Right lobe of liver (tissue), 6 donors: Measurements from ENCODE around the gene PRKCQ. TPM values are rescaled to one million over a fixed set of nuclear protein-coding genes. Genes with fewer than 3 reads are reported as not detected.

Experiments used
- ATAC-seq, 4 donors: fragments of 200-7000 bp; cut with Tn5 transposase; one replicate each; pipeline ENCODE4 v1.9.1; 2020; ENCODE audit warnings: mild to moderate bottlenecking in 4 of 4, moderate library complexity in 4 of 4
- DNase-seq, 3 donors: peaks; one replicate each; pipeline ENCODE4 v3.0.0-alpha.2; 2020
- H3K27ac ChIP-seq, 3 donors: fragments of 200-600 bp; one replicate each; pipeline ENCODE4 v1.8.0; 2022
- H3K27me3 ChIP-seq, 2 donors: fragments of 200-600 bp; one replicate each; pipeline ENCODE4 v1.8.0; 2022
- H3K36me3 ChIP-seq, 4 donors: fragments of 200-600 bp; sonication (generic) in 1 of 4; one replicate each; pipeline versions ENCODE4 v1.5.1 to v1.8.0; 2017 to 2022; ENCODE audit warnings: control low read depth in 1 of 4
- H3K4me1 ChIP-seq, 4 donors: fragments of 200-600 bp; sonication (generic) in 1 of 4; one replicate each; pipeline versions ENCODE4 v1.5.1 to v1.8.0; 2017 to 2022; ENCODE audit warnings: control low read depth in 1 of 4
- H3K4me3 ChIP-seq, 3 donors: fragments of 200-600 bp; one replicate each; pipeline ENCODE4 v1.8.0; 2022
- H3K9me3 ChIP-seq, 4 donors: fragments of 200-600 bp; sonication (generic) in 1 of 4; one replicate each; pipeline versions ENCODE4 v1.5.1 to v1.8.0; 2017 to 2022; ENCODE audit warnings: control low read depth in 1 of 4
- POLR2A ChIP-seq: fragments of 450-650 bp; IDR thresholded peaks from one replicate; pipeline ENCODE4 v1.6.1; 2017; ENCODE audit warnings: antibody characterized with exemption, mild to moderate bottlenecking
- WGBS: methylation state at CpG from one replicate; pipeline ENCODE4 v1.1.6; 2018; ENCODE audit warnings: low coverage, low lambda C conversion rate; ENCODE audit not compliant: insufficient coverage; ENCODE audit errors: missing lambda C conversion rate; 5-methylcytosine and 5-hydroxymethylcytosine counted together
- intact Hi-C, 2 donors: fragments of 100-400 bp; cut with DNase I; formaldehyde crosslinking; loops; one replicate each; pipeline versions ENCODE4 v1.11.2 to v1.14.1; 2022
- total RNA-seq, 6 experiments: library from RNA; depleted of rRNA in 2 of 6; stranded (reverse); fragments of >200 nt in 2 of 6; fragmentation: NEBNext Ultra II Directional in 3 of 6; extraction: Animal tissue kit (Norgen Biotek cat#: 25700) in 3 of 6; gene quantifications; one replicate each; pipeline versions ENCODE4 v1.1.0 to v1.2.4, GENCODE V29; 2016 to 2023
- TF ChIP-seq, protein P1 (sequence below), 4 donors: fragments of 200-600 bp in 3 of 4; fragments of 450-650 bp in 1 of 4; IDR thresholded peaks; one replicate each; pipeline versions ENCODE4 v1.5.1 to v1.8.0; 2016 to 2022; ENCODE audit warnings: antibody characterized with exemption in 4 of 4, mild to moderate bottlenecking in 2 of 4
- donor health status: DM: no; HTN: yes; CAD: no.
- donor health status: DM: no; HTN: no; CAD: no.
- donor health status: DM: no; HTN: no; CAD: no.
- donor health status: DM: no; HTN: yes; CAD: no.
- donor health status: DM: no; HTN: yes; CAD: no.

Gene PRKCQ
- total RNA-seq, 6 experiments from 2014 or later: 0.12 to 0.60 (median 0.16) TPM

DNA sequence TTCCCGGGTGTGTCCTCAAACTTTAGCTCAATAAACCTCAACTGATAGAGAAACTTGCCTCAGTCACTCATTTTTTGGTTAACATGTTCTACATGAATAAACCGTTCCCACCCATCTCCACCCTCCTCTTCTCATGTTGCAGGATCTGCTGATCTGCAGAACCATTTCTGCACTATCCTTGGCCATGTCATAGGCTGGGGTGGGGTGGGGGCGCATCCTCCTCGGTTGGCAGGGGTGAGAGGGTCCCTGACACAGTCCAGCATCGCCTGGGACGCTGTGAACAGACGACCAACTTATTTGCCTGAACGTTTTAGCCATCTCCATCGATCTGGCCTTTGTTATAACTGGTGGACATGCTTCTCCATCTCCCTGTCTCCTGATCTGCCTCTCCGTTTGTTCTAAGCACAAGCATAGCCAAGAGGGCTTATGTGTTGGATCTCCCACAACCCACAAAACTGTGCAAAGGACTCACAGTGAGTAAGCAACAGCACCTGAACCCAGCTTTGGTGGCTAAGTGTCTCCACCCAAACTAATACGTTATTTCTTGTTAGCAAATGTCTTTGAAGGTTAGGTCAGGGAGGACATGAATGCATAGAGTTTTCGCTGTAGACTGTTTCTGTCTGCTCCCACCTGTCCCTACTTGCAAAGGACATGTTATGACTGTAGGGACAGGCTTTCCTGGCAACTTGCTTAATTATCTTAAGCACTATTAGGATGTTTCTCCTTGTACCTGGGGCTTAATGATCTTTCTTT lies 51.7 kb downstream of the PRKCQ start:
- no peak for DNase-seq
- intact Hi-C loops: no loop called here
- 47% methylated on average over 12 of the region's 12 CpGs for WGBS

DNA sequence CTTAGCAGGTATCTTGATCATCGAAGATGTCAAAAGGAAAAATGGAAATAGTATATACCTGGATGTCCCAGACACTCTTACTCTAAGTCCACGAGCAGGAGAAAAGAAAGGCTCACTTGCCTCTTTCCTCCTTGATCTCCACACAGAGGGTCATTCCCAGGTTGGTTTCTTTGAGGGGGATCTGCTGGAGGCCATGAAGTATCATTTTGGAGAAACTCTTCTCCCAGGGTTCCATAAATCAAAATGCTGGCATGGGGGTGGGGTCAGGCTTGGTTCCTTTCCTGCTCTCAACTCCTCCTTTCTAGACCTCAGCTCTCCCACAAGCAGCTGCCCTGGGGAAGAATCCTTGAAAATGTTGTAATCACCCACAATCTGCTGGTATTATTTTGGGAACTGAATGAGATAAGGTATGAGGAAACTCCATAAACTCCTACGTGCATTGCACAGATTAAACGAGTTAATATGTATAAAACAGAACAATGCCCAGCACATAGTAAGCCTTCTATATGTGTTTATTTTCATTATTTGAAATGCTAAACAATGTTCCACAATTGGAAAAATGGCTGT lies 54.4 kb downstream of the PRKCQ start:
- intact Hi-C loops: no loop called here
- no peak for TF ChIP-seq POLR2A
- TF ChIP-seq, protein P1, sequence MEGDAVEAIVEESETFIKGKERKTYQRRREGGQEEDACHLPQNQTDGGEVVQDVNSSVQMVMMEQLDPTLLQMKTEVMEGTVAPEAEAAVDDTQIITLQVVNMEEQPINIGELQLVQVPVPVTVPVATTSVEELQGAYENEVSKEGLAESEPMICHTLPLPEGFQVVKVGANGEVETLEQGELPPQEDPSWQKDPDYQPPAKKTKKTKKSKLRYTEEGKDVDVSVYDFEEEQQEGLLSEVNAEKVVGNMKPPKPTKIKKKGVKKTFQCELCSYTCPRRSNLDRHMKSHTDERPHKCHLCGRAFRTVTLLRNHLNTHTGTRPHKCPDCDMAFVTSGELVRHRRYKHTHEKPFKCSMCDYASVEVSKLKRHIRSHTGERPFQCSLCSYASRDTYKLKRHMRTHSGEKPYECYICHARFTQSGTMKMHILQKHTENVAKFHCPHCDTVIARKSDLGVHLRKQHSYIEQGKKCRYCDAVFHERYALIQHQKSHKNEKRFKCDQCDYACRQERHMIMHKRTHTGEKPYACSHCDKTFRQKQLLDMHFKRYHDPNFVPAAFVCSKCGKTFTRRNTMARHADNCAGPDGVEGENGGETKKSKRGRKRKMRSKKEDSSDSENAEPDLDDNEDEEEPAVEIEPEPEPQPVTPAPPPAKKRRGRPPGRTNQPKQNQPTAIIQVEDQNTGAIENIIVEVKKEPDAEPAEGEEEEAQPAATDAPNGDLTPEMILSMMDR (IDR thresholded peaks at IDR 0.05): no peak
- Histone ChIP-seq H3K27ac (no peak overlapping the region), H3K27me3 (no peaks in the 10 kb centered on the region), H3K4me1 (no peaks in the 10 kb centered on the region), H3K36me3 (no peaks in the 10 kb centered on the region), H3K9me3 (no peaks in the 10 kb centered on the region), H3K4me3 (no peak overlapping the region)
- WGBS: 55% methylated on average over 4 of the region's 4 CpGs
- no peak for DNase-seq
- no peak for ATAC-seq

More for the DNA sequence above, 51.7 kb downstream of the PRKCQ start:
- Histone ChIP-seq H3K4me1 (no peaks in the 10 kb centered on the region), H3K36me3 (no peaks in the 10 kb centered on the region), H3K27me3 (no peaks in the 10 kb centered on the region), H3K4me3 (no peak overlapping the region), H3K27ac (no peak overlapping the region), H3K9me3 (no peaks in the 10 kb centered on the region)
- TF ChIP-seq, protein P1 (IDR thresholded peaks at IDR 0.05): no peak
- TF ChIP-seq POLR2A: no peak
- ATAC-seq: no peak

DNA sequence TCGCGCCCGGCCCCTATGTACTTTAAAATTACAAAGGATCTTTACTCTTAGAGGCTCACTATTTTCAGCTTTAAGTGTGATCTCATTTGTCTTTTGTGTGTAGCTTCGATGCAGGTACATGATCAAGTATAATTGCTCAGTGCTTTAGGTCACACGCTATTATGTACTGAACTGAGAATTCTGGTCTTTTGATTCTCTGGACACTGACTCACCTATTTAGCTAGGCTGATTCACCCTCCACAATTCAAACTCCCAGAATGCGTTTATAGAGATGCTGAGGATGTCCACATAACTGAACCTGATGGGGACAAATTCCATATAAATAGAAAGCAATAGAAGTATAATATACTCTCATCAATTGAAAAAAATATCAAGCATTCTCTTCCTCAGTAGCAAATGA lies 57.8 kb downstream of the PRKCQ start:
- Histone ChIP-seq H3K4me1 (no peaks in the 10 kb centered on the region), H3K27ac (no peak overlapping the region), H3K9me3 (no peaks in the 10 kb centered on the region), H3K27me3 (no peaks in the 10 kb centered on the region), H3K36me3 (no peaks in the 10 kb centered on the region), H3K4me3 (no peak overlapping the region)
- TF ChIP-seq, protein P1 (IDR thresholded peaks at IDR 0.05): no peak
- TF ChIP-seq POLR2A: no peak
- no peak for ATAC-seq
- intact Hi-C loops: no loop called here
- DNase-seq: no peak
- WGBS: 60% methylated on average over 3 of the region's 6 CpGs

DNA sequence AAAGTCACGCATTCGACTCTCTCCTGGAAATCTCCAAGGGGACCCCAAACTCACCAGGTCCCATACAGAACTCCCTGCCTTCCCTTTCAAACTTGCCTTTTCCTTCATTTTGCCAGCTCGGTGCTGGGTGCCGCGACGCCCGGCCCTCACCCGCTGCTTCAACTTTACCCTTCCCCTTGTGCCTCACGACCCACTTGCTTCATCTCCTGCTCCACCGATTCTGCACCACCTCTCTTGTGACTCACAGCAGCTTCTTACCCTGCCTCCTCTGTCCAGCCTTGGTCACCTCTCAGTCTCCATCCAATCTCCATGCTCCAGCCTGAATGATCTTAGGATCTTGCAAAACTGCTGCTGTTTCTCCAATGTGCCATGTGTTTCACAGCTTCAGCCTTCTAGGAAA lies 59.9 kb downstream of the PRKCQ start:
- ATAC-seq: no peak
- intact Hi-C loops: no loop called here
- Histone ChIP-seq H3K27me3 (no peaks in the 10 kb centered on the region), H3K4me3 (no peak overlapping the region), H3K36me3 (no peaks in the 10 kb centered on the region), H3K9me3 (no peaks in the 10 kb centered on the region), H3K27ac (no peak overlapping the region), H3K4me1 (no peaks in the 10 kb centered on the region)
- WGBS: 63% methylated on average over 8 of the region's 10 CpGs
- DNase-seq: no peak
- TF ChIP-seq, protein P1 (IDR thresholded peaks at IDR 0.05): no peak
